Breast epithelium (tissue), 4 donors: ENCODE measurements around the gene ADCK1. TPM values are rescaled to one million over a fixed set of nuclear protein-coding genes. Genes with fewer than 3 reads are reported as not detected.

Experiments
- DNase-seq, 2 donors: peaks; one replicate each; pipeline ENCODE4 v3.0.0-alpha.2; 2019; ENCODE audit warnings: low spot score in 2 of 2
- H3K27ac ChIP-seq, 2 donors: fragments of 200-600 bp; sonication (generic) in 1 of 2; one replicate each; pipeline ENCODE4 v1.5.1; 2016 to 2019; ENCODE audit warnings: mild to moderate bottlenecking in 1 of 2
- H3K27me3 ChIP-seq, 2 donors: fragments of 200-600 bp; sonication (generic) in 1 of 2; one replicate each; pipeline versions ENCODE4 v1.5.1 to v1.6.0; 2017 to 2019; ENCODE audit warnings: control low read depth in 1 of 2, mild to moderate bottlenecking in 1 of 2
- H3K36me3 ChIP-seq: fragments of 200-600 bp; one replicate; pipeline ENCODE4 v1.5.1; 2019
- H3K4me1 ChIP-seq, 2 donors: fragments of 200-600 bp; sonication (generic); one replicate each; pipeline ENCODE4 v1.5.1; 2016 to 2019; ENCODE audit warnings: control low read depth in 1 of 2
- H3K4me3 ChIP-seq, 3 donors: fragments of 200-600 bp; sonication (generic); 1 replicate in 2 of 3; 2 replicates in 1 of 3; pipeline ENCODE4 v1.5.1; 2016 to 2019; ENCODE audit warnings: mild to moderate bottlenecking in 3 of 3, moderate library complexity in 2 of 3
- H3K9me3 ChIP-seq, 2 donors: fragments of 200-600 bp; sonication (generic) in 1 of 2; one replicate each; pipeline ENCODE4 v1.5.1; 2016 to 2019; ENCODE audit warnings: control low read depth in 1 of 2
- CTCF ChIP-seq, 3 donors: fragments of 450-650 bp; IDR thresholded peaks; one replicate each; pipeline ENCODE4 v1.5.1; 2016 to 2017; ENCODE audit warnings: antibody characterized with exemption in 3 of 3, mild to moderate bottlenecking in 3 of 3, moderate library complexity in 3 of 3
- POLR2A ChIP-seq: fragments of 450-650 bp; IDR thresholded peaks from one replicate; pipeline ENCODE4 v1.6.1; 2016; ENCODE audit warnings: antibody characterized with exemption, mild to moderate bottlenecking, moderate library complexity
- POLR2AphosphoS5 ChIP-seq, 3 donors: sonication (generic); formaldehyde crosslinking; IDR thresholded peaks; one replicate each; pipeline ENCODE4 v1.6.1; 2017; ENCODE audit warnings: antibody characterized with exemption in 3 of 3
- intact Hi-C: fragments of 100-400 bp; cut with DNase I; formaldehyde crosslinking; loops from one replicate; pipeline ENCODE4 v1.15.1; 2023; ENCODE audit warnings: low total_unique reads
- total RNA-seq, 3 donors: library from RNA; depleted of rRNA; stranded (reverse); fragments of >200 nt; gene quantifications; one replicate each; pipeline ENCODE4 v1.1.0, GENCODE V29; 2016

ADCK1 gene
- total RNA-seq, 3 donors from 2014 or later: 4.6 to 8.3 (median 4.9) TPM

- no peaks in the 10 kb centered on the region for H3K27me3 ChIP-seq
- TF ChIP-seq POLR2A: no peak
- no peak for TF ChIP-seq CTCF (IDR thresholded peaks at IDR 0.05)
- no peak for TF ChIP-seq POLR2AphosphoS5 (IDR thresholded peaks at IDR 0.05)
- H3K4me1 ChIP-seq: no peaks in the 10 kb centered on the region
- no peaks in the 10 kb centered on the region for H3K36me3 ChIP-seq
- peak overlapping the region in 1 of 3 donors; percentile 74 for H3K4me3 ChIP-seq
- intact Hi-C loops: loop anchor here (10.0 kb wide), 1 partner anchor 745 kb away; no protein-coding TSS in a partner anchor
- H3K9me3 ChIP-seq: no peaks in the 10 kb centered on the region
- no peak overlapping the region for H3K27ac ChIP-seq
- DNase-seq: no peak
These were observed 179.9 kb downstream of the ADCK1 start for GRCh38 chr14:77979666-77980351.

- DNase-seq: peak in 1 of 2 donors; percentile 55
- H3K9me3 ChIP-seq: no peaks in the 10 kb centered on the region
- intact Hi-C loops: no loop called here
- peak overlapping the region in 1 of 2 donors; percentile 55 for H3K27ac ChIP-seq
- H3K4me1 ChIP-seq: no peaks in the 10 kb centered on the region
- peak overlapping the region; percentile 36 to 74 (median 57) for H3K4me3 ChIP-seq
- TF ChIP-seq POLR2AphosphoS5 (IDR thresholded peaks at IDR 0.05): no peak
- no peak for TF ChIP-seq POLR2A
- no peak for TF ChIP-seq CTCF (IDR thresholded peaks at IDR 0.05)
- no peaks in the 10 kb centered on the region for H3K27me3 ChIP-seq
- H3K36me3 ChIP-seq: no peaks in the 10 kb centered on the region
These were observed 180.8 kb downstream of the ADCK1 start for GRCh38 chr14:77980475-77981321.

Other genes starting within 250 kb of the ADCK1 start
- gene SPTLC2, start 183.5 kb upstream of the ADCK1 start, total RNA-seq: 10 to 100 TPM; 31.2 to 47.2 (median 42.6) TPM
- 10 to 100 TPM in 2 of 3 donors, 1 to 10 TPM in 1; 5.6 to 17.0 (median 12.8) TPM for gene ALKBH1, start 92.1 kb upstream of the ADCK1 start, total RNA-seq
- 100 to 1,000 TPM; 101 to 156 (median 153) TPM for gene SLIRP, start 92.0 kb upstream of the ADCK1 start, total RNA-seq
- 10 to 100 TPM; 48.3 to 58.2 (median 54.4) TPM for gene SNW1, start 39.0 kb upstream of the ADCK1 start, total RNA-seq